ENCODE results near the gene CSF3R. TPM values are rescaled to one million over a fixed set of nuclear protein-coding genes. Genes with fewer than 3 reads are reported as not detected.

The CSF3R gene
- total RNA-seq, 2 donors from 2014 or later = 5.2 TPM; not detected in 1

DNA sequence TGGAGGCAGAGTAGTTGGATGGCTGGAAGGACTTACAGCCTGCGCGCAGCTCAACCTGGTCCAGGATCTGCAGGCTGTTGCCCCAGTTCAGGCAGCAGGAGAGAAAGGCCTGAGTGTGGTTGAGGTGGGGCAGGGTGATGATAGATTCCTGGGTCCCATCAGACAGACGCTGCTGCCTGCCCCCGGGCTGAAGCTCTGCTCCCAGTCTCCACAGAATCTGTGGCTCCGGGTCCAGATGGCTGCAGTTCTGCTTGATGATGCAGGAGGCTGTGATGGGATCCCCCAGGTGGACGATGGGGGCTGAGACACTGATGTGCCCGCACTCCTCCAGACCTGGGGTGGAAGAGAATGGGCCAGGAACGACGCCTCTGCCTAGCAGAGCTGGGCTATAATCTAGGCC, 7.4 kb downstream of the CSF3R start:
- TF ChIP-seq CTCF (IDR thresholded peaks at IDR 0.05) = no peak
- Histone ChIP-seq H3K4me1 (no peaks in the 10 kb centered on the region), H3K27ac (no peak overlapping the region), H3K27me3 (no peaks in the 10 kb centered on the region), H3K9me3 (no peaks in the 10 kb centered on the region), H3K4me3 (no peak overlapping the region), H3K36me3 (replicated peaks in 1 of 2; ENCODE audit: insufficient read depth in 1 of 2, low read depth in 2 of 2) (no peaks in the 10 kb centered on the region)
- no peak for ATAC-seq
- intact Hi-C loops (cut with DNase I) = no loop called here
- no peak for DNase-seq
- 70 to 82% methylated on average over 5 to 9 of the region's 9 CpGs for WGBS, 2 donors

- ATAC-seq = no peak
- Histone ChIP-seq H3K4me3 (no peak overlapping the region), H3K27me3 (no peaks in the 10 kb centered on the region), H3K36me3 (replicated peaks in 1 of 2; ENCODE audit: insufficient read depth in 1 of 2, low read depth in 2 of 2) (no peaks in the 10 kb centered on the region), H3K4me1 (no peaks in the 10 kb centered on the region), H3K27ac (no peak overlapping the region), H3K9me3 (no peaks in the 10 kb centered on the region)
- no peak for DNase-seq
- 69 to 82% methylated on average over 6 of the region's 6 CpGs for WGBS, 2 donors
- intact Hi-C loops (cut with DNase I) = no loop called here
- TF ChIP-seq POLR2A (IDR thresholded peaks at IDR 0.05) (no peak), CTCF (IDR thresholded peaks at IDR 0.05) (no peak)
Measured at GRCh38 chr1:36472656-36473055, 10.1 kb downstream of the CSF3R start.

DNA sequence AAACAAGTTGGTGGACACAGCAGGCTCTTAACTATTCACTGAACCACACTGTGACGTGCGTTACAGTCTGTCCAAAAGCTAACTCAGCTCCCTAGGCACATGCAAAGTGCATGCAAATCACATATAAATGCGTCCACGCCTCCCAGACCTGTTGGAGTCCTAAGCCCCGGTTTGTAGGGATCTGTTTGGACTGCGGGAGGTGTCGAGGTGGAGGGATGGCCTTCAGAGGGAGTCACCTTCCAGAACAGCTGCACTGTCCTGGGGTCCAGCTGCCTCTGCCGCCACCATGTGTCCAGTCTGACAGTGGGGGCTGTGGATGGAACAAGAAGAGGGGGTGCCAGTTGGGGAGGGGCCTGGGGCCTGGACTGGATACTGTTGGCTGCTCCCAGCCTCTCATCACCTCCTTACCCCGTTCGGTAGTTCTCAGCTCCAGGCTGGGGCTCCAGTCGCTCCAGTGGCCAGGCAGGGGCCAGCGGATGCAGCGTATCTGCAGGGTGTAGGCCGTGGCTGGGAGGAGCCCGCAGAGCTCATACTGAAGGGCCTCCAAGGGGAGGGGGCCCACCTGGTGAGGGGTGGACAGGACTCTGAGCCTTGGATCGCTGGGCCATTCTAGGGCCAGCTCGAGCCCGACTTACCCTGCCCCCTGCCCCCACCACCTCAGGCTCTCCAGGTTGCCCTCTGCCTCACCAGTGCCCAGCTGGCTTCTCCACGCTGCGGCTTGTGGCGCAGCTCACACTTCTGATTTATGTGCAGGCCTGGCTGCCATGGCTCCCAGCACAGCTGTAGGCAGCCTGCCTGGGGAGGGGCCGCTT, 10.7 kb downstream of the CSF3R start:
- H3K9me3 ChIP-seq = no peaks in the 10 kb centered on the region
- no peaks in the 10 kb centered on the region for H3K4me1 ChIP-seq
- ATAC-seq (no peak), DNase-seq (no peak)
- WGBS, 2 donors = 68 to 71% methylated on average over 7 to 20 of the region's 22 CpGs
- H3K27me3 ChIP-seq = no peaks in the 10 kb centered on the region
- H3K4me3 ChIP-seq = no peak overlapping the region
- intact Hi-C loops (cut with DNase I) = no loop called here
- TF ChIP-seq CTCF (IDR thresholded peaks at IDR 0.05) (no peak), POLR2A (IDR thresholded peaks at IDR 0.05) (no peak)
- no peaks in the 10 kb centered on the region for H3K36me3 ChIP-seq (replicated peaks in 1 of 2; ENCODE audit: insufficient read depth in 1 of 2, low read depth in 2 of 2)
- H3K27ac ChIP-seq = no peak overlapping the region

GRCh38 chr1:36469163-36469562, 13.6 kb downstream of the CSF3R start:
- Histone ChIP-seq H3K36me3 (replicated peaks in 1 of 2; ENCODE audit: insufficient read depth in 1 of 2, low read depth in 2 of 2) (no peaks in the 10 kb centered on the region), H3K4me3 (no peak overlapping the region), H3K4me1 (peaks cover 11% of the 10 kb centered on the region), H3K27ac (no peak overlapping the region), H3K27me3 (no peaks in the 10 kb centered on the region), H3K9me3 (no peaks in the 10 kb centered on the region)
- ATAC-seq (no peak), DNase-seq (no peak)
- intact Hi-C loops (cut with DNase I) = no loop called here
- TF ChIP-seq CTCF (IDR thresholded peaks at IDR 0.05) = no peak
- TF ChIP-seq POLR2A (IDR thresholded peaks at IDR 0.05) = no peak
- 63 to 84% methylated on average over 2 of the region's 2 CpGs for WGBS, 2 donors
